OCI-LY3 (cell line): Measurements from ENCODE around the gene RHBDL3.

Source experiments
- EZH2phosphoT487 ChIP-seq: fragments of 200-600 bp; shearing (Covaris generic); IDR thresholded peaks from 2 replicates; pipeline ENCODE4 v1.6.1; 2018; ENCODE audit warnings: antibody characterized with exemption, mixed run types, low read depth
- TF ChIP-seq, protein P1 (sequence below): fragments of 200-600, 300-600 bp; sonication (generic); IDR thresholded peaks from 2 replicates; pipeline ENCODE4 v1.5.1; 2014; ENCODE audit warnings: antibody characterized with exemption, low read length, low read depth

DNA sequence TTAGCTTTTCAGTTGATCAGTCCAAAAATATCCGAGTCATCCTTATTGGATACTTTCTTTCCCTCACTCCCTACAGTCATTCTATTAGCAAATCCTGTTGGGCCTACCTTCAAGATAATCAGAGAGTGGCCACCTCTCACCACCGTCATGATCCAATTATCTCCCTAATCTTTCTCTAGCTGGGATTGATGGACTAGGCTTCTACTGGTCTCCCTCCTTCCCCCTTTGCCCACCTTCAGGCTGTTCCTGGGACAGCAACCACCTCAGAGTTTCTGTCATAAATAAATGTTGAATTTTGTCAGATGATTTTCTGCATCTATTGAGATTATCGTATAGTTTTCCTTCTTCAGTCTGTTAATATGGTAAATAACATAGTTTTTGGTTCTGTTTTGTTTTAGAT lies 16.2 kb upstream of the RHBDL3 start:
- TF ChIP-seq, protein P1, sequence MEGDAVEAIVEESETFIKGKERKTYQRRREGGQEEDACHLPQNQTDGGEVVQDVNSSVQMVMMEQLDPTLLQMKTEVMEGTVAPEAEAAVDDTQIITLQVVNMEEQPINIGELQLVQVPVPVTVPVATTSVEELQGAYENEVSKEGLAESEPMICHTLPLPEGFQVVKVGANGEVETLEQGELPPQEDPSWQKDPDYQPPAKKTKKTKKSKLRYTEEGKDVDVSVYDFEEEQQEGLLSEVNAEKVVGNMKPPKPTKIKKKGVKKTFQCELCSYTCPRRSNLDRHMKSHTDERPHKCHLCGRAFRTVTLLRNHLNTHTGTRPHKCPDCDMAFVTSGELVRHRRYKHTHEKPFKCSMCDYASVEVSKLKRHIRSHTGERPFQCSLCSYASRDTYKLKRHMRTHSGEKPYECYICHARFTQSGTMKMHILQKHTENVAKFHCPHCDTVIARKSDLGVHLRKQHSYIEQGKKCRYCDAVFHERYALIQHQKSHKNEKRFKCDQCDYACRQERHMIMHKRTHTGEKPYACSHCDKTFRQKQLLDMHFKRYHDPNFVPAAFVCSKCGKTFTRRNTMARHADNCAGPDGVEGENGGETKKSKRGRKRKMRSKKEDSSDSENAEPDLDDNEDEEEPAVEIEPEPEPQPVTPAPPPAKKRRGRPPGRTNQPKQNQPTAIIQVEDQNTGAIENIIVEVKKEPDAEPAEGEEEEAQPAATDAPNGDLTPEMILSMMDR: no peak
- no peak for TF ChIP-seq EZH2phosphoT487
